Measurements from ENCODE around the gene INPP5E.

The INPP5E gene

GRCh38 chr9:136473354-136473721, 33.7 kb upstream of the INPP5E start:
- no peak for DNase-seq

- no peak for DNase-seq
Observed at GRCh38 chr9:136472640-136473353, 33.2 kb upstream of the INPP5E start.

DNA sequence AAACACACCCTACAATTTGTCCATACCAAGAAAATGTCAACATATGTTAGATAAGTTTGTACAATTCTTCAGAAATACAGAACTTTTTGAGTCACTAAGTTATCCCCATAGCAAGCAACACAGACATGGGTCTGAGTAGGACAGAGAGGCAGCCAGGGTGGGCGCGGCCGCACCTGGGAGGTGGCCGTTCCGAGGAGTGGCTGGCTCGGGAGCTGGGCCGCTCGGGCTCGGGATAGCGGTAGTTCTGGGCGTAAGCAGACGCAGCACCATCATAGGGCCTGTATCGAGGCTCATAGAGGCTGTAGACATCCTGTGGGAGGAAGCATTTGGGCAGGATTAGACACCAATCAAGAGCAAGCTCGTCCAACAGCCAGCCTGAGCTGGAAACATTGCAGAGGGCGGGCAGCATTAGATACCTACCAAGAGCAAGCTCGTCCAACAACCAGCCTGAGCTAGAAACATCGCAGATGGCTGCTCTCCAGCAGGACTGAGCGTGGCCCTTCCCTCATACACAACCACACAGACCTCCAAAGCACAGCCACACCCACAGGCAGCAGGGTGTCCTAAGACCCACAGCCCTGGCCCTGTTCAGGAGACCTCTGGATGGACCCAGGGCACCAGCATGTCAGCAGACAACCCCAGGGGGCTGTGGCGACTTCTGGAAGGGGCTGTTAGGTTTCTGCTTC, 32.3 kb upstream of the INPP5E start:
- no peak for DNase-seq

DNA sequence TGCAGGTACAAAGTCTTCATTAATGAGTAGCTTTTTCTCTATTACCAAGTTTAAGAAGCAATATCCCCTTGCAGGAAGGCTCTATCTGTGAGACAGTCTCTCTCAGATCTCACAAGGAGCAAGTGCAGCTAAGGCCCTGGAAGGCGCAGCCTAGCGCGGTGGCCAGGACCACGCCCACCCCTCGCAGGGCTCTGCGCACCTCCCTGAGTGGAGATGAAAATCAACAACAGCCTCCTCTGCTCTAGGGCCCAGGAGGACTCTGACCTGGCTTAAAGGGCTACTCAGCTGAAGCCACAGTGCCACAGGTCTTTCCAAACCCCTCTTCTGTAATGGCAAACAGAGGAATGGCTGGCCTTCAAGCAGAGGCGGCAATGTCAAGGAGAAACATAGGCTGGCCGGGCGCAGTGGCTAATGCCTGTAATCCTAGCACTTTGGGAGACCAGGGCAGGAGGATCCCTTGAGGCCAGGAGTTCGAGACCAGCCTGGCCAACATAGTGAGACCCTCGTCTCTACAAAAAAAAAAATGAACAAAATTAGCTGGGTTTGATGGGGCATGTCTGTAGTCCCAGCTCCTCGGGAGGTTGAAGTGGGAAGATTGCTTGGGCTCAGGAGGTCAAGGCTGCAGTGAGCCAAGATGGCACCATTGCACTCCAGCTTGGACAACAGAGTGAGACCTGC, 31.3 kb upstream of the INPP5E start:
- no peak for DNase-seq

DNA sequence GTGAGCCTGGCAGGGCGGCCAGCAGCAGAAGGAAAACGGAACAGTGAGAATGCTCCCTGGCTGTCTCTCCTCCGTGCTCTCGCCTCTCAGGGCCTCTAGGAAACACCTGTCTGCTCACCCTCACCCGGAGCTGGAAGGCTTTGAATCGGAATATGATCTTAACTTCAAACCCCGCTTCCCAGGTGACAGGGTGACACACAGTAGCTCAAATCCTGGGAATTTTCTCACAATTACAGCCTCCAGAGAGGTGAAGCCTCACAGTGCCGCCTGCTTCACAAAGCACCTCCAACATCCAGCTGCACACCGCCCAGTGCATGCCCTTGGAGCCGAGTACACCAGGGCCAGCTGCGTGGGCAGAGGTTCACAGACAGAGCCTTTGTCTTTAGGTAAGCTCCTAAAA, 30.7 kb upstream of the INPP5E start:
- no peak for DNase-seq

- DNase-seq = no peak
Observed at GRCh38 chr9:136467766-136468165, 28.1 kb upstream of the INPP5E start.

DNA sequence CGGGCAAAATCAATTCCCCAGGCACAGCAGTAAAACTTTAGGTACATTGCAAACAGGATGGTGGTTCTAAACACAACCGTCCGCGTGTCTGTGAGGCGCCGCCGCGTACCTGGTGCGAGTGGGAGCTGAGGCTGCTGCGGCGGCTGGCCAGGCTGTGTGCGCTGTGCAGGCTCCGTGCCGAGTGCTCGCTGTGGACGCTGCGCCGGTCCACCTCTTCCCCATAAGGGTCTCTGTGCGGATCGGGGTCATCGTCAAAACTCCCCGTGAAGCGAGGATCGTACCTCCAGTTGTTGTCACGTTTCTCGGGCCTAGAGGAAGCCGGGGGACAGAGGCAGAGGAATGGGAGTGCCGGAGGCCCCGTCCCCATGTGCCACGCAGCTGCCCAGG, 26.5 kb upstream of the INPP5E start:
- DNase-seq = no peak

- DNase-seq = no peak
Observed at GRCh38 chr9:136465500-136466154, 26.0 kb upstream of the INPP5E start.

DNA sequence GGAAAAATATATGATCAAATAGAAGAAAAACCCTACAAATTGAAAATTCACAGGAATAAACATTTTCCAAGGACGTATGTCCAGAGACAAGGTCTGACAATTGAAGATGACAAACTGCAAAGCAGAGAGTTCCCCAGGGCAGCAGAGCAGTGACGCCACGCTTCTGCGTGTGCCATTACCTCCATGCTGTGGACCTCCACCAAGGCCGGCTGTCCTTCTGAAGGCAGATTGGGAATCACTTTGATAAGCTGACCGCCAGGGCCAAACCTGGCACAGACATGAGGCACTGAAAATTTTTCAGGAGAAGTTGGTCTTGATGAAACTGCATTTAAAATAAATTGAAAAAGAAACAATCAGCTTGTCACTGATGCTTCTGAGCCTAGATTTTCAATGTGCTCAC, 24.6 kb upstream of the INPP5E start:
- no peak for DNase-seq

DNA sequence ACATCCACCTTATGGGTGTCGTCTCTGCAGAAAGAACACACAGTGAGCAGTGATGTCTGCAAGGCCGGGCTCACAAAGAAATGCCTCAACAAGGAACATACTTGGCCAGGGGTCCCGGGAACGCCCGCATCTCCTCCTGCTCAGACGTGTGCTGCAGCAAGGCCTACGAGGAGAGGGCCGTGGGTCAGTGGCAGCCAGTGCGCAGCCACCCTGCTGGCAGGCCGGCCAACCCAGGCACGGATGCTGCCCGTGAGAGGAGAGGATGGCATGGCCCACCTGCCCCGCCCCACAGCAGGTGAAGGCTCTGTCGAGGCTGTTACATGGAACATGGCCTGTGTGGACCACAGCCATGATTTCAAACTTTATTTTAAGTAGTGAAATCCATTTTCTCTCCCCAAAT, 23.9 kb upstream of the INPP5E start:
- no peak for DNase-seq

GRCh38 chr9:136462664-136463063, 23.0 kb upstream of the INPP5E start:
- DNase-seq = no peak

DNA sequence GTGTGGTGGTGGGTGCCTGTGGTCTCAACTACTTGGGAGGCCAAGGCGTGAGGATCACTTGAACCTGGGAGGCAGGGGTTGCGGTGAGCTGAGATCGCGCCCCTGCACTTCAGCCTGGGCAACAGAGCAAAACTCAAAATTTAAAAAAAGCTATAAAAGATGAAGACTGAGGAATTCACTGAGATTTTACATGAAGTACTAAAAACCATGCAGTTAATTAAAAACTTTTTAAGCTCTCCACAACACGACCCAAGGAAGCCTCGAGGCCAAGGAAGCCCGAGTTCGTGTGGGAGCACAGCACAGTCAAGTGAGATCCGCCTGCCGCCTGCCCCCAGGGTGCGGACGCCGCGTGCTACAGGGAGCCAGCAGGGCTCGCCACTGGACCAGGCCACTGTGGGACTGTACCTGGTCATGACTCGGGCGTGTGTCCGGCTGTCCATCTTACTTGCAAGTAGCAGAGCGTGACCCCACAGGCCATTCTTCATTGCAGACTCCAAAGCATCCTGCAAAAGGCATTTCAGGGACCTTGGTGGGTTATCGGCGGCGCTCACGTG, 21.2 kb upstream of the INPP5E start:
- DNase-seq = no peak

DNA sequence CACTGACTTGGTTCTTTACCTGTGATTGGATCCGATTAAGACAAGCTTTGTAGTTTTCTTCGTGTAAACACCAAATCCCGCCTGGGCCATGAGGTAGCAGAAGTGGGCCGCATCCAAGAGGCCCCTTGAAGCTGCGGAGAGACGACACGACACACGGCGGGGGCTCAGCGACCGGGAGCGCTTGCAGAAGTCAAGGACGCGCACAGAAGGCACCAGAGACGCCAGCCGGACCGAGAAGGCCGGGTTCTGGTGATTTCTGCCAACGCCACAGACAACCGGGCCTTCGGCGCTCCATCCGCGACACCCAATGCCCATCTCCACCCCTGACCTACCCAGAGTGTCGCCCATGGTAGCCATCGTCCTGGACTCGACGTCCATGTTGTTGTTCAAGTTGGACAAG, 19.8 kb upstream of the INPP5E start:
- no peak for DNase-seq

DNA sequence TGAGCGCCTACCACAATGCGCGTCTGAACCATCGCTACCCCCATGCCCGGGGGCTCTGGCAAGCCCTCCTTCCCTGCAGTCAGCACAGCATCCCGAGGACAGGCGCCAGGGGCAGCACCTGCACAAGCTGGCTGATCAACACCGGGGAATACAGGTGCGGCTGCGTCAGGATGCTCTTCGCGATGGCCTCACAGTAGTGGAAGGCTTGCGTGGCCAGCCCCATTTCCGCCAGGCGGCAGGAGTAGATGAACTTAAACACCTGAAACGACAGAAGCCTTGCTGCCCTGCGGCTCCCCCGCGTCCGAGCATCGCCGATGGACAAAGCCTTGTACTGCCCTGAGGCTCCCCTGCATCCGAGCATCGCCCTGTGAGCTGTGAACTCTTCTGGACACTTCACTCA, 17.7 kb upstream of the INPP5E start:
- no peak for DNase-seq

GRCh38 chr9:136456258-136456657, 16.6 kb upstream of the INPP5E start:
- DNase-seq = no peak

- DNase-seq = no peak
Observed at GRCh38 chr9:136455043-136456002, 15.7 kb upstream of the INPP5E start.

DNA sequence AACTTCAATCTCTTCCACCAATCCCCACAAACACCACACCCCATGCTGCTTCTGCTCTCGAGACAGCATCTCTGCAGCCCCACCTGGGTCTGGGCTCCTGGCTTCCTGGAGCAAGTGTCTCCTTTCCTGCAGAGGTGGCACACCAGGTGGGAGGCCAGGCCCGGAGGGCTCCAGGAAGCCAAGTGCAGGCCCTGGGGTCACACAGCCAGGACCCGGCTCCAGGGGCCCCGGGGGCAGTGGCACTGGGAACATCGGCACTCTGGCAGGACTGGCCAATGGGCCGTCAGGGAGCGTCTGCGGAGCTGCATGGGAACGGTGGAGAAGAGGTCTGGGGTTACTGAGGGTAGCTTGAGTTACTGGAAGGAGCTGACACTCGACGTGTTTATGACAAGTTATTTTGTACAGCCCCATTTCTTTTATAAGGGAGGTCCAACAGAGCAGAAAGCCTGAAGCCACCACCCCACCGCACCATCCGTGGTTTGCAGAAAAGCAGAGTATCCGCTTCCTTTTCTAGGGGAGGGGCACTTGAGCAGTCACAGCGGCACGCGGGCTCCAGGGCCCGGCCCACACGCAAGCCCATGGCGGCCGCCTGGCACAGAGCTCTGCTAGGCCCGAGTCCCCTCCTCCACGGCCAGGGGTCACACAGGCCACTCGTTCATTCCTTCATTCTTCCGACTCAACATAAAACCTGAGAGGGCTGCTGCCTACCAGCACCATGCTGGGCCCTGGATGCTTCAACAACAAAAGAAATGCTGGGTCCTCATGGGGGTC, 14.6 kb upstream of the INPP5E start:
- DNase-seq = no peak

GRCh38 chr9:136453326-136453725, 13.7 kb upstream of the INPP5E start:
- no peak for DNase-seq

DNA sequence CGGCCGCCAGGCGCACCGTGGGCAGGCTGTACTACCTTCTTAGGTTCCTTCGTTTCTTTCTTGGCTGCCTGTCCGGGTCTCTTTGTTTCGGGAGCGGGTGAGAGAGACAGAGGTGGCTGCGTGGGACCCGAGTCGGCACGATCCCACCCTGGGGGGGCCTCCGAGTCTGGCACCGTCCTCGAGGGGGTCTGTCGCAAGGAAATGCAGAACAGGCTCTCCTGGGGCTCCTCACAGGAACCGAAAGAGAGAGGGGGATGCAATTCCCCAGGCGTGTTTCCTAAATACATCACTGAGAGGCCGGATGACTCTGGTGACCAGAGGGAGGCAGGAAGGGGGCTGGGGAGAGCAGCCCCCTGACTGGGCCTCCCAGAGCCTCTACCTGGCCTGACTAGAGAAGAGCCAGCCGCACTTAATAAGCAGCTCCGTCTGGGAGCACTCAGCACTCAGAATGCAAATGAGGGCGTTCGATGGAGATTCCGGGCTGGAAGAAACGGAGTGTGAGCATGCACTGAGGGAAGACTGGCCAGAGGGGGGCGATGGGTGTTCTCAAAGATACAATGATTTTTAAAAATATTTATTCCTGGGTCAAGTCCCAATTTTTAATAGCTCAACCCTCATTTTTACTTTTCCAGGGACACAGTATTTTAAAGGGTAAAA, 11.7 kb upstream of the INPP5E start:
- no peak for DNase-seq

GRCh38 chr9:136448655-136449054, 9.0 kb upstream of the INPP5E start:
- no peak for DNase-seq

Data from activated CD4-positive, alpha-beta T cell treated with anti-CD3 and anti-CD28 coated beads, Interleukin-2, amount 50 U/mL, for 1 hour (primary cell).